GM12864 (cell line): ENCODE results near the gene RPUSD1.
"Not testable (repeated sequence)": the region's sequence is repeated elsewhere in the genome, so short reads cannot be mapped to it uniquely, and the experiment has no call there.

Experiments used
- DNase-seq: peaks from one replicate; pipeline ENCODE4 v3.0.0-alpha.2; 2011; ENCODE audit warnings: low read depth
- H3K4me3 ChIP-seq: 2 replicates; pipeline ENCODE4 v1.5.1; 2011; ENCODE audit warnings: mild to moderate bottlenecking, low read depth, low read length, control low read depth
- CTCF ChIP-seq: IDR thresholded peaks from 2 replicates; pipeline ENCODE4 v1.5.1; 2011; ENCODE audit warnings: low read depth, mild to moderate bottlenecking, moderate library complexity, low read length, control low read depth, inconsistent platforms; ENCODE audit errors: missing control alignments

RPUSD1 gene

DNA sequence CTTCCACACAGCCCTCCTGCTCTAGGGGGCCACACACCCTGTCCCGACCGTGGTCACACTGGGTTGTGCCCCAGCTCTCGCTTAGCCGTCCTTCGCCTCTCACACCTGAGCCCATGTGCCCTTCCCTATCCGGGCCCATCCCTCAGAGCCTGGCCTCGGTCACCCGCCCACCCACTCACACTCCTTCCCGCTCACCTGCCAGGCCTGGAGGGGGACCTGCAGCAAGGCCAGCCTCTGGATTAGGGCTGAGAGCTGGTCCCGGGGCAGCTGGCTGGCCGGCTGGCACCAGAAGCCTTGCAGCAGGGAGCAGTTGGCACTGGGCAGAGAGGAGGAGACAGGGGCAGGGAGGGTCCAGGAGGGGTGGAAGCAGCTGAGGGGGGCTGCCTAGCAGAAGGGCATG, 9.7 kb downstream of the RPUSD1 start:
- H3K4me3 ChIP-seq, result no peak overlapping the region
- TF ChIP-seq CTCF, result no peak
- no peak for DNase-seq

GRCh38 chr16:777826-778225, 10.4 kb downstream of the RPUSD1 start:
- DNase-seq, result no peak
- TF ChIP-seq CTCF, result no peak

GRCh38 chr16:776824-777223, 11.4 kb downstream of the RPUSD1 start:
- DNase-seq, result no peak
- TF ChIP-seq CTCF, result no peak
- no peak overlapping the region for H3K4me3 ChIP-seq

More at GRCh38 chr16:777826-778225, 10.4 kb downstream of the RPUSD1 start:
- no peak overlapping the region for H3K4me3 ChIP-seq

GRCh38 chr16:776298-776697, 11.9 kb downstream of the RPUSD1 start:
- DNase-seq, H3K4me3 ChIP-seq: not testable (repeated sequence)

- no peak for TF ChIP-seq CTCF
- no peak for DNase-seq
- no peak overlapping the region for H3K4me3 ChIP-seq
Observed at GRCh38 chr16:775236-775796, 12.9 kb downstream of the RPUSD1 start.

DNA sequence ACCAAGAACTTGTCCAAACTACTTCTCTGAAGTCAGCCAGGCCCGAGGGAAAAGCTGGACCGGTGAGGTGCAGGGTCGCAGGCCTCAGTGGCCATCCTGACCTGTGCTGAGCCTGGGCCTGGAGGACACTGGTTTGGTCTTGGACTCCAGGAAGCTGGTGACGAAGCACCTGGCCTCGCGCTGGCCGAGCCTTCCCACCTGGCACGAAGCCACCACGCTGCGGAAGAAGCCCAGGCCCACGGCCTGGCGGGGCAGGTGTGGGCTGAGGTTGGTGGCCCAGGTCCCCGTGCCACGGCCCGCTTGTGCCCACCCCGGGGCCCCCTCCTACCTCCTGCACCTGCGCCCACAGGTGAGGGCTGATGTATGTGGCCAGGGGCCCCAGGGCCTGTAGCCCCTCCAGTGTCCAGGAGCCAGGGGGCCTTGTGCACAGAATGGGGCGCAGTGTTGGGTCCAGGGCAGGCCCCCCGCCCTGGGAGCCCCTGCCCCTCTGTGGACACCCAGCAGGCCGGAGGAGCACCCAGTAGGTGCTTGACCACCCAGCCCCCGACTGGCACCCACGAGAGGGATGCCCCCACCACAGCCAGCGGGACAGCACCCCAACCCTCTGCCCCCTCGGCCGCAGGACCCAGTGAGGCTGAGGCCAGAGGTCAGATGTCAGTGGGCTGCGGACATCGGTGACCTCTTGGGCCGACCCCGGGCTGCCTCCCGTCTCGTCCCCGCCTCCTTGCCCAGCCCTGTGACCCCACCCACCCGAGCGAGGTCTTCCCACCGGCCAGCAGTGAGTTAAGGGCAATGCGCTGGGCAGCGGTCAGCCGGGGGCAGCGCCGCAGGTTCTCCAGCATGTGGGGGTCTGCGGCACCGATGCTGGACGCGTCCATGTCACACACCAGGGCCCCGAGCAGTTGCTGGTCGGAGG, 13.8 kb downstream of the RPUSD1 start:
- no peak for DNase-seq
- TF ChIP-seq CTCF, result no peak
- H3K4me3 ChIP-seq, result no peak overlapping the region

GRCh38 chr16:772959-773358, 15.2 kb downstream of the RPUSD1 start:
- no peak for DNase-seq
- TF ChIP-seq CTCF, result no peak
- H3K4me3 ChIP-seq, result no peak overlapping the region
